DND-41 (cell line): ENCODE results near the gene PRAMEF13.
"Not testable (repeated sequence)": the region's sequence is repeated elsewhere in the genome, so short reads cannot be mapped to it uniquely, and the experiment has no call there.

Experiments used
- ATAC-seq: fragments of 200-7000 bp; cut with Tn5 transposase; 3 replicates; pipeline ENCODE4 v1.9.1; 2021; ENCODE audit warnings: low read depth; ENCODE audit not compliant: insufficient read depth
- DNase-seq: peaks from one replicate; pipeline ENCODE4 v3.0.0-alpha.2; 2020
- H2AFZ ChIP-seq: 2 replicates; pipeline ENCODE4 v1.6.0; 2012; ENCODE audit warnings: low read depth, low read length
- H3K27ac ChIP-seq: 2 replicates; pipeline ENCODE4 v1.5.1; 2012; ENCODE audit warnings: low read length, inconsistent platforms
- H3K27me3 ChIP-seq: fragments of 200-600 bp; sonication (generic); 2 replicates; pipeline ENCODE4 v1.6.0; 2012; ENCODE audit warnings: low read length, mild to moderate bottlenecking, inconsistent platforms; ENCODE audit not compliant: insufficient read depth, poor library complexity
- H3K36me3 ChIP-seq: 2 replicates; pipeline ENCODE4 v1.5.1; 2012; ENCODE audit warnings: low read length, inconsistent platforms; ENCODE audit not compliant: insufficient read depth
- H3K4me1 ChIP-seq: 2 replicates; pipeline ENCODE4 v1.5.1; 2012; ENCODE audit warnings: mild to moderate bottlenecking, low read length; ENCODE audit not compliant: insufficient read depth
- H3K4me2 ChIP-seq: 2 replicates; pipeline ENCODE4 v1.6.0; 2012; ENCODE audit warnings: mild to moderate bottlenecking, moderate library complexity, low read length, inconsistent platforms; ENCODE audit not compliant: insufficient read depth
- H3K4me3 ChIP-seq, 2 experiments: fragments of 200-600 bp in 1 of 2; shearing (Covaris generic) in 1 of 2; 2 replicates each; pipeline ENCODE4 v1.5.1; 2012 to 2016; ENCODE audit warnings: inconsistent platforms in 2 of 2, low read length in 2 of 2, mild to moderate bottlenecking in 2 of 2, low read depth in 1 of 2, moderate library complexity in 1 of 2
- H3K79me2 ChIP-seq: 2 replicates; pipeline ENCODE4 v1.6.0; 2012; ENCODE audit warnings: low read length, inconsistent platforms; ENCODE audit not compliant: insufficient read depth
- H3K9ac ChIP-seq: 2 replicates; pipeline ENCODE4 v1.6.0; 2012; ENCODE audit warnings: low read depth, mild to moderate bottlenecking, inconsistent platforms, low read length, moderate library complexity
- H3K9me3 ChIP-seq: 2 replicates; pipeline ENCODE4 v1.5.1; 2012; ENCODE audit warnings: low read length, moderate library complexity, mild to moderate bottlenecking, inconsistent platforms; ENCODE audit not compliant: insufficient read depth, severe bottlenecking
- H4K20me1 ChIP-seq: 2 replicates; pipeline ENCODE4 v1.6.0; 2012; ENCODE audit warnings: low read length; ENCODE audit not compliant: insufficient read depth

The PRAMEF13 gene

DNA sequence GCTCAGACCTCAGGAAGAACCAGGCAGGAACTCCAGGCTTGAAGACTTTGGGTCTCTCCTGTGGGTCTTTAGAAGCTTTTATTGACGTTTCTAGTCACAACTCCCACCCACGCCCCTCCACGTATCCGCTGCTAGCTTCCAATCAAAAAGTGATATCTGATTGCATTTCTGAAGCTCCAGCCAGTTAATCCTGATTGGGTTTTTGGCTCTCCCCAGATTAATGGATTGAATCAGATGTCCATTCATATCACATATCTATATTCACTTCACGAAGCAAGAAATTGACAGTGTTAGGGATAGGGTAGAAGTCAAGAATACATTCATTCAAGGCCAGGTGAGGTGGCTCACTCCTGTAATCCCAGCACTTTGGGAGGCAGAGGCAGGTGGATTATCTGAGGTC, 45.3 kb downstream of the PRAMEF13 start, which contains the start of gene PRAMEF26:
TSS of gene PRAMEF26 (minus strand) at position 101 of the 400 bp plus-strand sequence. CDS start 2,914 bp downstream, outside the sequence.
- H3K27me3 ChIP-seq, H4K20me1 ChIP-seq, H3K79me2 ChIP-seq, H3K36me3 ChIP-seq, H3K27ac ChIP-seq, H2AFZ ChIP-seq, DNase-seq, H3K4me1 ChIP-seq, H3K9ac ChIP-seq, H3K9me3 ChIP-seq, ATAC-seq, H3K4me2 ChIP-seq, H3K4me3 ChIP-seq: not testable (repeated sequence)
